Fibroblast of the aortic adventitia (primary cell): ENCODE results near the gene CPA1. TPM values are rescaled to one million over a fixed set of nuclear protein-coding genes. Genes with fewer than 3 reads are reported as not detected.

Experiments
- DNase-seq: peaks from one replicate; pipeline ENCODE4 v3.0.0-alpha.2; 2010; ENCODE audit warnings: low read depth
- H3K4me3 ChIP-seq: 2 replicates; pipeline ENCODE4 v1.5.1; 2011; ENCODE audit warnings: low read depth, mild to moderate bottlenecking, control low read depth, low read length, moderate library complexity
- total RNA-seq: library from RNA; depleted of rRNA; stranded (reverse); fragments of >200 nt; gene quantifications from 2 replicates; pipeline ENCODE4 v1.2.3, GENCODE V29; 2012; ENCODE audit warnings: low replicate concordance
- TF ChIP-seq, protein P1 (sequence below): IDR thresholded peaks from 2 replicates; pipeline ENCODE4 v1.5.1; 2011; ENCODE audit warnings: mild to moderate bottlenecking, low read length, control low read depth, inconsistent platforms; ENCODE audit not compliant: insufficient read depth

CPA1 gene
- total RNA-seq, 1 donor, result 0.45 TPM

- TF ChIP-seq, protein P1, sequence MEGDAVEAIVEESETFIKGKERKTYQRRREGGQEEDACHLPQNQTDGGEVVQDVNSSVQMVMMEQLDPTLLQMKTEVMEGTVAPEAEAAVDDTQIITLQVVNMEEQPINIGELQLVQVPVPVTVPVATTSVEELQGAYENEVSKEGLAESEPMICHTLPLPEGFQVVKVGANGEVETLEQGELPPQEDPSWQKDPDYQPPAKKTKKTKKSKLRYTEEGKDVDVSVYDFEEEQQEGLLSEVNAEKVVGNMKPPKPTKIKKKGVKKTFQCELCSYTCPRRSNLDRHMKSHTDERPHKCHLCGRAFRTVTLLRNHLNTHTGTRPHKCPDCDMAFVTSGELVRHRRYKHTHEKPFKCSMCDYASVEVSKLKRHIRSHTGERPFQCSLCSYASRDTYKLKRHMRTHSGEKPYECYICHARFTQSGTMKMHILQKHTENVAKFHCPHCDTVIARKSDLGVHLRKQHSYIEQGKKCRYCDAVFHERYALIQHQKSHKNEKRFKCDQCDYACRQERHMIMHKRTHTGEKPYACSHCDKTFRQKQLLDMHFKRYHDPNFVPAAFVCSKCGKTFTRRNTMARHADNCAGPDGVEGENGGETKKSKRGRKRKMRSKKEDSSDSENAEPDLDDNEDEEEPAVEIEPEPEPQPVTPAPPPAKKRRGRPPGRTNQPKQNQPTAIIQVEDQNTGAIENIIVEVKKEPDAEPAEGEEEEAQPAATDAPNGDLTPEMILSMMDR, result no peak
- H3K4me3 ChIP-seq, result no peak overlapping the region
Measured at GRCh38 chr7:130417213-130417612, 36.9 kb downstream of the CPA1 start.

DNA sequence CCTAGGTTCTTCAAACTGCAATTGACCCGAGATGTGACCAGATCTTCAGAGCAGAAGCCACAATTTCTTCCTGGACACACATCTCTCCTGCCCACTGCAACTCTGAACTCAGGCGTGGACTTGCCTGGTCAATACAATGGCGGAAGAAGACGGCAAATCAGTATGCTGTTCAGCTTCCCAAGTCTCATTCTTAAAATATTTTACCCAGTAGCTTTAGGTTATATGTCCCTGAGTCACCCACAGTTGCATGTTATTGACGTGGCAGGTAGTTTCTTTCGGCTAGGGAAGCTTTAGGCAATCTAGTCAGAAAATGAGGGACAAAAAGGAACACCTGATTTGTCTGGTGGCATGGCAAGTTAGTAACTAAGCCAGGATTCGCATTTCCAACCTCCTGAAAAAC is 38.0 kb downstream of the CPA1 start:
- H3K4me3 ChIP-seq, result no peak overlapping the region
- DNase-seq, result no peak
- TF ChIP-seq, protein P1, result no peak

More at GRCh38 chr7:130417213-130417612, 36.9 kb downstream of the CPA1 start:
- DNase-seq, result no peak

- no peak overlapping the region for H3K4me3 ChIP-seq
- no peak for DNase-seq
- TF ChIP-seq, protein P1, result no peak
Measured at GRCh38 chr7:130419658-130420057, 39.4 kb downstream of the CPA1 start.

GRCh38 chr7:130420943-130421578 is 40.8 kb downstream of the CPA1 start:
- TF ChIP-seq, protein P1, result no peak
- H3K4me3 ChIP-seq, result no peak overlapping the region
- DNase-seq, result peak; percentile 34

- peak; percentile 66 for DNase-seq
- H3K4me3 ChIP-seq, result no peak overlapping the region
- TF ChIP-seq, protein P1, result no peak
Measured at GRCh38 chr7:130421684-130422083, 41.4 kb downstream of the CPA1 start.

- TF ChIP-seq, protein P1, result no peak
- no peak for DNase-seq
- H3K4me3 ChIP-seq, result no peak overlapping the region
Measured at GRCh38 chr7:130423501-130424037, 43.3 kb downstream of the CPA1 start.

GRCh38 chr7:130425796-130426195 is 45.5 kb downstream of the CPA1 start:
- TF ChIP-seq, protein P1, result no peak
- no peak overlapping the region for H3K4me3 ChIP-seq
- DNase-seq, result no peak
